ENCODE measurements around the gene PSRC1.
"Not testable (repeated sequence)": the region's sequence is repeated elsewhere in the genome, so short reads cannot be mapped to it uniquely, and the experiment has no call there.

The PSRC1 gene

GRCh38 chr1:109282952-109283747 lies at the start of gene PSRC1:
PSRC1 (minus strand) TSS chr1:109283145.
- peak; percentile 95 for DNase-seq

- no peak for DNase-seq
Observed at GRCh38 chr1:109331113-109331512, 48.2 kb upstream of the PSRC1 start.

GRCh38 chr1:109327285-109327684 lies 44.3 kb upstream of the PSRC1 start:
- no peak for DNase-seq

- no peak for DNase-seq
Observed at GRCh38 chr1:109322974-109323373, 40.0 kb upstream of the PSRC1 start.

- no peak for DNase-seq
Observed at GRCh38 chr1:109319114-109319513, 36.2 kb upstream of the PSRC1 start.

GRCh38 chr1:109316506-109316905 lies 33.6 kb upstream of the PSRC1 start:
- DNase-seq, result no peak

GRCh38 chr1:109315288-109315687 lies 32.3 kb upstream of the PSRC1 start:
- no peak for DNase-seq

GRCh38 chr1:109314795-109315194 lies 31.9 kb upstream of the PSRC1 start:
- DNase-seq, result no peak

- no peak for DNase-seq
Observed at GRCh38 chr1:109312978-109313775, 30.2 kb upstream of the PSRC1 start.

- DNase-seq, result no peak
Observed at GRCh38 chr1:109312246-109312645, 29.3 kb upstream of the PSRC1 start.

GRCh38 chr1:109309347-109309746 lies 26.4 kb upstream of the PSRC1 start:
- DNase-seq, result no peak

GRCh38 chr1:109307274-109308021 lies 24.5 kb upstream of the PSRC1 start:
- DNase-seq, result peak; percentile 62

- DNase-seq, result no peak
Observed at GRCh38 chr1:109306832-109307273, 23.9 kb upstream of the PSRC1 start, which contains the start of gene MYBPHL. MYBPHL (minus strand) TSS chr1:109307011; CDS start chr1:109306991, 20 bp downstream.

GRCh38 chr1:109305991-109306390 lies 23.0 kb upstream of the PSRC1 start:
- DNase-seq, result not testable (repeated sequence)

GRCh38 chr1:109304226-109304920 lies 21.4 kb upstream of the PSRC1 start:
- no peak for DNase-seq

GRCh38 chr1:109301874-109302273 lies 18.9 kb upstream of the PSRC1 start:
- DNase-seq, result no peak

- DNase-seq, result no peak
Observed at GRCh38 chr1:109300650-109301151, 17.8 kb upstream of the PSRC1 start.

GRCh38 chr1:109299558-109300343 lies 16.8 kb upstream of the PSRC1 start:
- no peak for DNase-seq

- DNase-seq, result no peak
Observed at GRCh38 chr1:109298666-109299557, 16.0 kb upstream of the PSRC1 start.

GRCh38 chr1:109296782-109297181 lies 13.8 kb upstream of the PSRC1 start:
- no peak for DNase-seq
